ENCODE results near the gene SOWAHB.

SOWAHB gene

GRCh38 chr4:76898949-76899645, 1.2 kb upstream of the SOWAHB start:
- TF ChIP-seq ZNF645 (tag by site-specific recombination; IDR thresholded peaks at IDR 0.05) (no peak), PRDM1 (tag by site-specific recombination; IDR thresholded peaks at IDR 0.05) (peak; percentile 40; the same call in 1 of the 2 replicates)
- Histone ChIP-seq H3K27ac (ENCODE audit: extremely low read depth, low read depth, low read length) (no peak overlapping the region), H3K4me3 (ENCODE audit: low read depth, low read length) (no peak overlapping the region), H3K4me1 (ENCODE audit: control insufficient read depth, insufficient read depth, low read length) (no peaks in the 10 kb centered on the region; the same call in 1 of the 2 replicates), H3K9me3 (ENCODE audit: control insufficient read depth, insufficient read depth, low read depth, low read length) (no peaks in the 10 kb centered on the region), H3K36me3 (ENCODE audit: control insufficient read depth in 2 of 2, insufficient read depth in 1 of 2, low read length in 2 of 2) (no peaks in the 10 kb centered on the region)
- ChIA-PET CTCF (interaction anchor here (0.7 kb wide), 1 partner anchor 19 kb away, joined by 3 read pairs; no protein-coding TSS in a partner anchor), POLR2A (interaction anchor here (0.6 to 0.9 kb wide), 2 partner anchors 61 to 116 kb away, joined by 3 to 5 read pairs; no protein-coding TSS in a partner anchor)

GRCh38 chr4:76898385-76898692, 395 bp upstream of the SOWAHB start:
- Histone ChIP-seq H3K4me1 (ENCODE audit: control insufficient read depth, insufficient read depth, low read length) (no peaks in the 10 kb centered on the region; the same call in 1 of the 2 replicates), H3K36me3 (ENCODE audit: control insufficient read depth in 2 of 2, insufficient read depth in 1 of 2, low read length in 2 of 2) (no peaks in the 10 kb centered on the region), H3K4me3 (ENCODE audit: low read depth, low read length) (peak overlapping the region; percentile 37), H3K27ac (ENCODE audit: extremely low read depth, low read depth, low read length) (no peak overlapping the region), H3K9me3 (ENCODE audit: control insufficient read depth, insufficient read depth, low read depth, low read length) (no peaks in the 10 kb centered on the region)
- ChIA-PET CTCF (no interaction called here), POLR2A (interaction anchor here (0.9 to 1.8 kb wide), 3 partner anchors 12 to 115 kb away, joined by 3 to 8 read pairs (median 7); partner anchors contain the start of gene SEPTIN11)
- TF ChIP-seq SP3 (tag by site-specific recombination; IDR thresholded peaks at IDR 0.05) (0 out of 2 replicates have a peak, but pooled peaks have one; percentile 13), ZNF16 (tag by site-specific recombination; IDR thresholded peaks at IDR 0.05; ENCODE audit: low read depth) (no peak), ZFP37 (tag by site-specific recombination; IDR thresholded peaks at IDR 0.05) (no peak)
- TF ChIP-seq, protein P1, sequence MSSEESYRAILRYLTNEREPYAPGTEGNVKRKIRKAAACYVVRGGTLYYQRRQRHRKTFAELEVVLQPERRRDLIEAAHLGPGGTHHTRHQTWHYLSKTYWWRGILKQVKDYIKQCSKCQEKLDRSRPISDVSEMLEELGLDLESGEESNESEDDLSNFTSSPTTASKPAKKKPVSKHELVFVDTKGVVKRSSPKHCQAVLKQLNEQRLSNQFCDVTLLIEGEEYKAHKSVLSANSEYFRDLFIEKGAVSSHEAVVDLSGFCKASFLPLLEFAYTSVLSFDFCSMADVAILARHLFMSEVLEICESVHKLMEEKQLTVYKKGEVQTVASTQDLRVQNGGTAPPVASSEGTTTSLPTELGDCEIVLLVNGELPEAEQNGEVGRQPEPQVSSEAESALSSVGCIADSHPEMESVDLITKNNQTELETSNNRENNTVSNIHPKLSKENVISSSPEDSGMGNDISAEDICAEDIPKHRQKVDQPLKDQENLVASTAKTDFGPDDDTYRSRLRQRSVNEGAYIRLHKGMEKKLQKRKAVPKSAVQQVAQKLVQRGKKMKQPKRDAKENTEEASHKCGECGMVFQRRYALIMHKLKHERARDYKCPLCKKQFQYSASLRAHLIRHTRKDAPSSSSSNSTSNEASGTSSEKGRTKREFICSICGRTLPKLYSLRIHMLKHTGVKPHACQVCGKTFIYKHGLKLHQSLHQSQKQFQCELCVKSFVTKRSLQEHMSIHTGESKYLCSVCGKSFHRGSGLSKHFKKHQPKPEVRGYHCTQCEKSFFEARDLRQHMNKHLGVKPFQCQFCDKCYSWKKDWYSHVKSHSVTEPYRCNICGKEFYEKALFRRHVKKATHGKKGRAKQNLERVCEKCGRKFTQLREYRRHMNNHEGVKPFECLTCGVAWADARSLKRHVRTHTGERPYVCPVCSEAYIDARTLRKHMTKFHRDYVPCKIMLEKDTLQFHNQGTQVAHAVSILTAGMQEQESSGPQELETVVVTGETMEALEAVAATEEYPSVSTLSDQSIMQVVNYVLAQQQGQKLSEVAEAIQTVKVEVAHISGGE (tag by site-specific recombination; conservative IDR thresholded peaks at IDR 0.05; ENCODE audit: low read depth), result peak; percentile 81

GRCh38 chr4:76896614-76897535, 1.1 kb downstream of the SOWAHB start:
- H3K27ac ChIP-seq (ENCODE audit: extremely low read depth, low read depth, low read length), result peak overlapping the region; percentile 64; the same call in 1 of the 2 replicates
- H3K36me3 ChIP-seq (ENCODE audit: control insufficient read depth in 2 of 2, insufficient read depth in 1 of 2, low read length in 2 of 2), result no peaks in the 10 kb centered on the region
- no peaks in the 10 kb centered on the region for H3K9me3 ChIP-seq (ENCODE audit: control insufficient read depth, insufficient read depth, low read depth, low read length)
- ChIA-PET CTCF (interaction anchor here (0.6 to 0.7 kb wide), 2 partner anchors 16 to 108 kb away, joined by 3 to 5 read pairs; no protein-coding TSS in a partner anchor), POLR2A (interaction anchor here (0.6 to 1.8 kb wide), 7 partner anchors 9 to 208 kb away, joined by 3 to 8 read pairs (median 5); partner anchors contain the start of gene SEPTIN11)
- H3K4me3 ChIP-seq (ENCODE audit: low read depth, low read length), result peak overlapping the region; percentile 37
- no peaks in the 10 kb centered on the region; the same call in 1 of the 2 replicates for H3K4me1 ChIP-seq (ENCODE audit: control insufficient read depth, insufficient read depth, low read length)
- TF ChIP-seq, protein P2, sequence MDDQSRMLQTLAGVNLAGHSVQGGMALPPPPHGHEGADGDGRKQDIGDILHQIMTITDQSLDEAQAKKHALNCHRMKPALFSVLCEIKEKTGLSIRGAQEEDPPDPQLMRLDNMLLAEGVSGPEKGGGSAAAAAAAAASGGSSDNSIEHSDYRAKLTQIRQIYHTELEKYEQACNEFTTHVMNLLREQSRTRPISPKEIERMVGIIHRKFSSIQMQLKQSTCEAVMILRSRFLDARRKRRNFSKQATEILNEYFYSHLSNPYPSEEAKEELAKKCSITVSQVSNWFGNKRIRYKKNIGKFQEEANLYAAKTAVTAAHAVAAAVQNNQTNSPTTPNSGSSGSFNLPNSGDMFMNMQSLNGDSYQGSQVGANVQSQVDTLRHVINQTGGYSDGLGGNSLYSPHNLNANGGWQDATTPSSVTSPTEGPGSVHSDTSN (CRISPR knock-in tag; IDR thresholded peaks at IDR 0.05), result no peak; the same call in 1 of the 2 replicates
- TF ChIP-seq ZNF830 (tag by site-specific recombination; IDR thresholded peaks at IDR 0.05; ENCODE audit: low read depth), result no peak
- no peak for TF ChIP-seq EGR2 (tag by site-specific recombination; IDR thresholded peaks at IDR 0.05; ENCODE audit: low read depth)
- TF ChIP-seq ZIC2 (tag by site-specific recombination; IDR thresholded peaks at IDR 0.05), result peak; percentile 84
- TF ChIP-seq ZNF394 (tag by site-specific recombination; IDR thresholded peaks at IDR 0.05; ENCODE audit: borderline replicate concordance), result no peak
- no peak for TF ChIP-seq GFI1B (tag by site-specific recombination; IDR thresholded peaks at IDR 0.05)
- TF ChIP-seq IKZF3 (tag by site-specific recombination; IDR thresholded peaks at IDR 0.05), result no peak
- TF ChIP-seq ZBTB20 (tag by site-specific recombination; IDR thresholded peaks at IDR 0.05), result peak; percentile 82; the same call in 1 of the 2 replicates
- no peak for TF ChIP-seq ZNF169 (tag by site-specific recombination; IDR thresholded peaks at IDR 0.05)
- no peak for TF ChIP-seq ZNF24 (tag by site-specific recombination; IDR thresholded peaks at IDR 0.05)
- TF ChIP-seq ZFP41 (tag by site-specific recombination; IDR thresholded peaks at IDR 0.05; ENCODE audit: borderline replicate concordance), result no peak
- TF ChIP-seq, protein P3, sequence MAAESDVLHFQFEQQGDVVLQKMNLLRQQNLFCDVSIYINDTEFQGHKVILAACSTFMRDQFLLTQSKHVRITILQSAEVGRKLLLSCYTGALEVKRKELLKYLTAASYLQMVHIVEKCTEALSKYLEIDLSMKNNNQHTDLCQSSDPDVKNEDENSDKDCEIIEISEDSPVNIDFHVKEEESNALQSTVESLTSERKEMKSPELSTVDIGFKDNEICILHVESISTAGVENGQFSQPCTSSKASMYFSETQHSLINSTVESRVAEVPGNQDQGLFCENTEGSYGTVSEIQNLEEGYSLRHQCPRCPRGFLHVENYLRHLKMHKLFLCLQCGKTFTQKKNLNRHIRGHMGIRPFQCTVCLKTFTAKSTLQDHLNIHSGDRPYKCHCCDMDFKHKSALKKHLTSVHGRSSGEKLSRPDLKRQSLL (tag by site-specific recombination; IDR thresholded peaks at IDR 0.05), result peak; percentile 20; the same call in 1 of the 2 replicates
- TF ChIP-seq, protein P4, sequence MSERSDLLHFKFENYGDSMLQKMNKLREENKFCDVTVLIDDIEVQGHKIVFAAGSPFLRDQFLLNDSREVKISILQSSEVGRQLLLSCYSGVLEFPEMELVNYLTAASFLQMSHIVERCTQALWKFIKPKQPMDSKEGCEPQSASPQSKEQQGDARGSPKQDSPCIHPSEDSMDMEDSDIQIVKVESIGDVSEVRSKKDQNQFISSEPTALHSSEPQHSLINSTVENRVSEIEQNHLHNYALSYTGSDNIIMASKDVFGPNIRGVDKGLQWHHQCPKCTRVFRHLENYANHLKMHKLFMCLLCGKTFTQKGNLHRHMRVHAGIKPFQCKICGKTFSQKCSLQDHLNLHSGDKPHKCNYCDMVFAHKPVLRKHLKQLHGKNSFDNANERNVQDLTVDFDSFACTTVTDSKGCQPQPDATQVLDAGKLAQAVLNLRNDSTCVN (tag by site-specific recombination; optimal IDR thresholded peaks at IDR 0.05), result peak; percentile 63

All from HEK293 (cell line).